HEK293 (cell line): ENCODE data around the gene PRG2.
A peak's percentile ranks its signal among the peaks of the same experiment; 100 is the strongest.

Experiments used
- CTCF ChIA-PET: fragments of 350-600 bp; formaldehyde crosslinking; extraction: SDS; loops from one replicate; lab custom pipeline; 2021; ENCODE audit warnings: antibody characterized with exemption; lab: Yijun Ruan, JAX
- POLR2A ChIA-PET: fragments of 300-600 bp; formaldehyde crosslinking; extraction: SDS; loops from one replicate; lab custom pipeline; 2020; ENCODE audit warnings: antibody characterized with exemption, inconsistent platforms; lab: Yijun Ruan, JAX
- H3K27ac ChIP-seq: fragments of 200-500 bp; sonication (Bioruptor generic); 2 replicates; pipeline ENCODE4 v1.5.1; 2014; ENCODE audit warnings: low read depth, low read length, control low read depth, inconsistent platforms; ENCODE audit errors: extremely low read depth
- H3K36me3 ChIP-seq, 2 experiments: fragments of 200-500 bp in 1 of 2; sonication (Bioruptor generic) in 1 of 2; 1 replicate in 1 of 2; 2 replicates in 1 of 2; pipeline ENCODE4 v1.5.1; 2014 to 2017; ENCODE audit warnings: inconsistent platforms in 2 of 2, low read length in 2 of 2; ENCODE audit not compliant: control insufficient read depth in 2 of 2, insufficient read depth in 1 of 2
- H3K4me1 ChIP-seq: fragments of 200-500 bp; sonication (Bioruptor generic); 2 replicates; pipeline ENCODE4 v1.5.1; 2014; ENCODE audit warnings: mild to moderate bottlenecking, low read length, inconsistent platforms; ENCODE audit not compliant: control insufficient read depth, insufficient read depth
- H3K4me3 ChIP-seq: 2 replicates; pipeline ENCODE4 v1.5.1; 2011; ENCODE audit warnings: low read depth, mild to moderate bottlenecking, control low read depth, low read length, moderate library complexity
- H3K9me3 ChIP-seq: fragments of 200-500 bp; sonication (Bioruptor generic); 2 replicates; pipeline ENCODE4 v1.5.1; 2014; ENCODE audit warnings: low read depth, low read length, inconsistent platforms; ENCODE audit not compliant: control insufficient read depth, insufficient read depth
- EGR2 ChIP-seq: fragments of 450-650 bp; formaldehyde crosslinking; IDR thresholded peaks from 2 replicates; pipeline ENCODE4 v1.5.1; 2016; ENCODE audit warnings: low read depth, missing biosample characterization, missing genetic modification characterization
- KLF8 ChIP-seq: fragments of 450-650 bp; formaldehyde crosslinking; IDR thresholded peaks from 2 replicates; pipeline ENCODE4 v1.5.1; 2016; ENCODE audit warnings: missing biosample characterization, missing genetic modification characterization
- MEIS1 ChIP-seq: sonication (generic); formaldehyde crosslinking; IDR thresholded peaks from 2 replicates; pipeline ENCODE4 v1.8.1; 2022; ENCODE audit warnings: missing genetic modification reagents, mild to moderate bottlenecking, borderline replicate concordance
- MYNN ChIP-seq: fragments of 450-650 bp; formaldehyde crosslinking; IDR thresholded peaks from 2 replicates; pipeline ENCODE4 v1.5.1; 2016; ENCODE audit warnings: missing biosample characterization, missing genetic modification characterization, borderline replicate concordance
- OSR2 ChIP-seq: fragments of 450-650 bp; formaldehyde crosslinking; IDR thresholded peaks from 2 replicates; pipeline ENCODE4 v1.5.1; 2016; ENCODE audit warnings: missing biosample characterization, missing genetic modification characterization
- RBAK ChIP-seq: fragments of 450-650 bp; formaldehyde crosslinking; IDR thresholded peaks from 2 replicates; pipeline ENCODE4 v1.5.1; 2016; ENCODE audit warnings: missing biosample characterization, missing genetic modification characterization
- SP3 ChIP-seq: fragments of 450-650 bp; formaldehyde crosslinking; IDR thresholded peaks from 2 replicates; pipeline ENCODE4 v1.5.1; 2016; ENCODE audit warnings: missing biosample characterization, missing genetic modification characterization
- TRIM28 ChIP-seq: IDR thresholded peaks from 2 replicates; pipeline ENCODE4 v1.6.1; 2011; ENCODE audit warnings: low read length, control low read depth, borderline replicate concordance
- ZFHX2 ChIP-seq: fragments of 450-650 bp; formaldehyde crosslinking; conservative IDR thresholded peaks from 2 replicates; pipeline ENCODE4 v1.5.1; 2016; ENCODE audit warnings: missing biosample characterization, missing genetic modification characterization
- ZFP3 ChIP-seq: fragments of 450-650 bp; formaldehyde crosslinking; IDR thresholded peaks from 2 replicates; pipeline ENCODE4 v1.5.1; 2016; ENCODE audit warnings: low read depth, missing biosample characterization, missing genetic modification characterization
- ZFP37 ChIP-seq: fragments of 450-650 bp; formaldehyde crosslinking; IDR thresholded peaks from 2 replicates; pipeline ENCODE4 v1.5.1; 2016; ENCODE audit warnings: missing biosample characterization, missing genetic modification characterization
- ZFP41 ChIP-seq: fragments of 450-650 bp; formaldehyde crosslinking; IDR thresholded peaks from 2 replicates; pipeline ENCODE4 v1.5.1; 2016; ENCODE audit warnings: missing biosample characterization, missing genetic modification characterization, borderline replicate concordance
- ZFP69B ChIP-seq: fragments of 450-650 bp; formaldehyde crosslinking; IDR thresholded peaks from 2 replicates; pipeline ENCODE4 v1.5.1; 2016; ENCODE audit warnings: missing biosample characterization, missing genetic modification characterization
- ZNF138 ChIP-seq: fragments of 450-650 bp; formaldehyde crosslinking; IDR thresholded peaks from 2 replicates; pipeline ENCODE4 v1.5.1; 2016; ENCODE audit warnings: missing biosample characterization, missing genetic modification characterization, borderline replicate concordance
- ZNF155 ChIP-seq: fragments of 450-650 bp; formaldehyde crosslinking; IDR thresholded peaks from 2 replicates; pipeline ENCODE4 v1.5.1; 2016; ENCODE audit warnings: missing biosample characterization, missing genetic modification characterization
- ZNF19 ChIP-seq: fragments of 450-650 bp; formaldehyde crosslinking; IDR thresholded peaks from 2 replicates; pipeline ENCODE4; 2016; ENCODE audit warnings: missing biosample characterization, missing genetic modification characterization, low read depth
- ZNF214 ChIP-seq: fragments of 450-650 bp; formaldehyde crosslinking; IDR thresholded peaks from 2 replicates; pipeline ENCODE4 v1.5.1; 2017; ENCODE audit warnings: missing biosample characterization, mild to moderate bottlenecking, missing genetic modification characterization, borderline replicate concordance
- ZNF24 ChIP-seq: fragments of 450-650 bp; formaldehyde crosslinking; IDR thresholded peaks from 2 replicates; pipeline ENCODE4 v1.5.1; 2016; ENCODE audit warnings: missing biosample characterization, missing genetic modification characterization
- ZNF37A ChIP-seq: fragments of 450-650 bp; IDR thresholded peaks from 2 replicates; pipeline ENCODE4 v1.5.1; 2018; ENCODE audit warnings: missing biosample characterization, missing genetic modification characterization
- ZNF544 ChIP-seq: fragments of 450-650 bp; formaldehyde crosslinking; IDR thresholded peaks from 2 replicates; pipeline ENCODE4 v1.5.0; 2017; ENCODE audit warnings: missing biosample characterization, missing genetic modification characterization
- ZNF623 ChIP-seq: fragments of 450-650 bp; formaldehyde crosslinking; IDR thresholded peaks from 2 replicates; pipeline ENCODE4 v1.5.1; 2016; ENCODE audit warnings: missing biosample characterization, missing genetic modification characterization
- ZNF624 ChIP-seq: fragments of 450-650 bp; formaldehyde crosslinking; IDR thresholded peaks from 2 replicates; pipeline ENCODE4 v1.5.1; 2017; ENCODE audit warnings: missing biosample characterization, missing genetic modification characterization
- ZNF654 ChIP-seq: fragments of 450-650 bp; formaldehyde crosslinking; IDR thresholded peaks from 2 replicates; pipeline ENCODE4 v1.5.1; 2016; ENCODE audit warnings: low read depth, missing biosample characterization, missing genetic modification characterization
- ZNF747 ChIP-seq: fragments of 450-650 bp; formaldehyde crosslinking; IDR thresholded peaks from 2 replicates; pipeline ENCODE4 v1.5.1; 2016; ENCODE audit warnings: missing biosample characterization, missing genetic modification characterization
- ZXDB ChIP-seq: fragments of 450-650 bp; formaldehyde crosslinking; IDR thresholded peaks from 2 replicates; pipeline ENCODE4 v1.5.1; 2016; ENCODE audit warnings: missing biosample characterization, missing genetic modification characterization
- TF ChIP-seq, protein P1 (sequence below): IDR thresholded peaks from 2 replicates; pipeline ENCODE4 v1.6.1; 2011; ENCODE audit warnings: mild to moderate bottlenecking, low read depth, low read length, borderline replicate concordance
- TF ChIP-seq, protein P2 (sequence below): fragments of 450-650 bp; formaldehyde crosslinking; IDR thresholded peaks from 2 replicates; pipeline ENCODE4 v1.5.1; 2016; ENCODE audit warnings: missing biosample characterization, missing genetic modification characterization
- TF ChIP-seq, protein P3 (sequence below): sonication (generic); formaldehyde crosslinking; IDR thresholded peaks from 2 replicates; pipeline ENCODE4 v1.8.1; 2022; ENCODE audit warnings: mild to moderate bottlenecking, moderate library complexity, missing genetic modification reagents
- TF ChIP-seq, protein P4 (sequence below): fragments of 450-650 bp; formaldehyde crosslinking; IDR thresholded peaks from 2 replicates; pipeline ENCODE4 v1.5.1; 2017; ENCODE audit warnings: missing biosample characterization, missing genetic modification characterization

Gene PRG2

DNA sequence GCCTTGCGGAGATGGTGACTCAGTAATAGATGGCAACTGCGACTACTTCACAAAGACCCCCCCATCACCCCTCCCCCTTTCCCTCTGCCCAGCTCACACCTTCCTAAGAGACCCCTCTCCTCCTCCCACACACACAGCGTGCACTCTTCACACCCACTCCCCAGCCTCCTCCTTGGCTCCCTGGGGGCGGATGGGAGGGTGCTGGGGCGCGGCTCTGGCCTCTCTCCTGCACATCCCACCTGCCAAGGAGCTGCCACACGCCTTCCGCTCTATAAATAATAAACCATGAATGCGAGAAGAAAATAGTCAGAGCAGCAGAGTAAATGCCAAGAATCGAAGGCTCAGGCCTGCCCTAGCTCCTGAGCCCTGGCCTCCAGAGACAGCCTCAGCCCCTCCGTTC, 47.7 kb downstream of the PRG2 start:
- Histone ChIP-seq H3K4me1 (no peaks in the 10 kb centered on the region), H3K9me3 (no peaks in the 10 kb centered on the region), H3K4me3 (no peak overlapping the region), H3K36me3 (no peaks in the 10 kb centered on the region), H3K27ac (no peak overlapping the region)
- ChIA-PET POLR2A (no interaction called here), CTCF (interaction anchor here (0.6 to 1.8 kb wide), 5 partner anchors 11 to 301 kb away, joined by 3 to 5 read pairs (median 3); no protein-coding TSS in a partner anchor)
- TF ChIP-seq ZFHX2 (tag by site-specific recombination) (peak; percentile 89), ZXDB (tag by site-specific recombination) (no peak), RBAK (tag by site-specific recombination) (no peak), EGR2 (peak; percentile 91)

DNA sequence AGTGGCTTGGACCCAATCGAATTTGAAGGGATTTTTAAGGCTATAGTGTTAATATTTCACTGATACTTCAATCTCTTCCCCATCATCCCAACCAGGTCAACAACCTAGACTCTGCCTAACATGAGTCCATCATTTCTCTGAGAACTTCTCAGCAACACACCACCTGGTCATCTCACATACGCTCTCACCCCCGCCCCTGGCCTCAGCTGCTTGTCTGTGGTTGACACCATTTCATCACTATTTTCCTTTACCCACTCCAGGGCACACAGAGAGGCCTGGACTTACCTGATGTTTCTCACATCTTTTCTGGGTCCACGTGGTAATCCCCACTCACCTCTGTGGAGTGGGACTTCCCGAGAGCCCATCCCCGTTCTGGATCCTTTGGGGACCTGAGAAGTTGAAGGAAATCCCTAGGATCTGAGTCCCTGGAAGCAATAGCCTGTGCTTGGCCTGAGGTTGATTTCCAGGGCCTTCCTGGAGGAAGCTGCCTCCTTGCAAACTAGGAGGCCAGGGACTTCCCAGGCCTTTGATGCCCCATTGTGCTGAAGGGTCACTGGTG, 49.1 kb downstream of the PRG2 start:
- CTCF ChIA-PET = interaction anchor here (0.6 to 1.7 kb wide), 6 partner anchors 10 to 354 kb away, joined by 3 to 7 read pairs (median 4); no protein-coding TSS in a partner anchor
- Histone ChIP-seq H3K36me3 (no peaks in the 10 kb centered on the region), H3K9me3 (no peaks in the 10 kb centered on the region), H3K4me3 (no peak overlapping the region), H3K27ac (no peak overlapping the region), H3K4me1 (no peaks in the 10 kb centered on the region)
- POLR2A ChIA-PET = no interaction called here
- TF ChIP-seq TRIM28 (no peak), ZNF19 (tag by site-specific recombination) (no peak), MYNN (tag by site-specific recombination) (no peak), ZNF138 (no peak), ZNF623 (tag by site-specific recombination) (no peak), ZFP69B (tag by site-specific recombination) (no peak), ZFP41 (tag by site-specific recombination) (no peak), ZFP3 (no peak), ZNF24 (tag by site-specific recombination) (no peak), KLF8 (tag by site-specific recombination) (no peak), ZNF155 (tag by site-specific recombination) (no peak), ZNF544 (tag by site-specific recombination) (no peak), ZNF747 (tag by site-specific recombination) (no peak), ZNF37A (tag by site-specific recombination) (no peak)
- TF ChIP-seq, protein P1, sequence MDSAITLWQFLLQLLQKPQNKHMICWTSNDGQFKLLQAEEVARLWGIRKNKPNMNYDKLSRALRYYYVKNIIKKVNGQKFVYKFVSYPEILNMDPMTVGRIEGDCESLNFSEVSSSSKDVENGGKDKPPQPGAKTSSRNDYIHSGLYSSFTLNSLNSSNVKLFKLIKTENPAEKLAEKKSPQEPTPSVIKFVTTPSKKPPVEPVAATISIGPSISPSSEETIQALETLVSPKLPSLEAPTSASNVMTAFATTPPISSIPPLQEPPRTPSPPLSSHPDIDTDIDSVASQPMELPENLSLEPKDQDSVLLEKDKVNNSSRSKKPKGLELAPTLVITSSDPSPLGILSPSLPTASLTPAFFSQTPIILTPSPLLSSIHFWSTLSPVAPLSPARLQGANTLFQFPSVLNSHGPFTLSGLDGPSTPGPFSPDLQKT = no peak
- TF ChIP-seq, protein P2, sequence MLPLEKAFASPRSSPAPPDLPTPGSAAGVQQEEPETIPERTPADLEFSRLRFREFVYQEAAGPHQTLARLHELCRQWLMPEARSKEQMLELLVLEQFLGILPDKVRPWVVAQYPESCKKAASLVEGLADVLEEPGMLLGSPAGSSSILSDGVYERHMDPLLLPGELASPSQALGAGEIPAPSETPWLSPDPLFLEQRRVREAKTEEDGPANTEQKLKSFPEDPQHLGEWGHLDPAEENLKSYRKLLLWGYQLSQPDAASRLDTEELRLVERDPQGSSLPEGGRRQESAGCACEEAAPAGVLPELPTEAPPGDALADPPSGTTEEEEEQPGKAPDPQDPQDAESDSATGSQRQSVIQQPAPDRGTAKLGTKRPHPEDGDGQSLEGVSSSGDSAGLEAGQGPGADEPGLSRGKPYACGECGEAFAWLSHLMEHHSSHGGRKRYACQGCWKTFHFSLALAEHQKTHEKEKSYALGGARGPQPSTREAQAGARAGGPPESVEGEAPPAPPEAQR (tag by site-specific recombination) = no peak
- TF ChIP-seq, all 188 proteins: peak for 0

DNA sequence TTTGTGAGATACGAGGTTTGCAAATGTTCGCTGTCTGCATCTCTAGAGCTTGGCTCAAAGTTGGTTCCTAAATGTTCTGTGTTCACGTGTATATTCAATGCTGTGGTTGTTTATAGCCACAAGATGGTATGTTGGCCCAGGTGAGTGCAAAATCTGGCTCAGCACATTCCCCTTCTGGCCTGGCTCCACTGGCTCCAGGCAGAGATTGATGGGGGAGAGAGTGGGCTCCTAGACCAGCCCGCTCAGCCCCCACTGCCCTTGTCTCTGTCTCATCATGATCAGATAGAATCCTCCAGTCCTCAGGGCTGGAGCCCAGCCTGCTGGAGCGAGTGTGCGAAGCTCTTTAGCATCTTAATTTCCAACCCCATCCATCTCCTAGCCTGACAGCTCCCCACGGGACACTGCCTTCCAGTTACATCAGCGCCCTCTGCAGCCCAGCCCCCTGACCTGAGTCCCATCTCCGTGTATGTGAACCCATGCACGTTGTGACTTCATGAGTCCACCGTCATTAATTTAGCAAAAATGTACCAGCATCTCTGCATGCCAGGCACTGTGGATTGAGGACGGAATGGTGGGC, 50.3 kb downstream of the PRG2 start:
- POLR2A ChIA-PET = interaction anchor here (1.0 to 2.3 kb wide), 2 partner anchors 15 to 17 kb away, joined by 3 to 12 read pairs; partner anchors contain the start of gene TNKS1BP1
- CTCF ChIA-PET = interaction anchor here (0.5 to 1.6 kb wide), 10 partner anchors 8 to 281 kb away, joined by 3 to 8 read pairs (median 3); no protein-coding TSS in a partner anchor
- TF ChIP-seq, protein P3, sequence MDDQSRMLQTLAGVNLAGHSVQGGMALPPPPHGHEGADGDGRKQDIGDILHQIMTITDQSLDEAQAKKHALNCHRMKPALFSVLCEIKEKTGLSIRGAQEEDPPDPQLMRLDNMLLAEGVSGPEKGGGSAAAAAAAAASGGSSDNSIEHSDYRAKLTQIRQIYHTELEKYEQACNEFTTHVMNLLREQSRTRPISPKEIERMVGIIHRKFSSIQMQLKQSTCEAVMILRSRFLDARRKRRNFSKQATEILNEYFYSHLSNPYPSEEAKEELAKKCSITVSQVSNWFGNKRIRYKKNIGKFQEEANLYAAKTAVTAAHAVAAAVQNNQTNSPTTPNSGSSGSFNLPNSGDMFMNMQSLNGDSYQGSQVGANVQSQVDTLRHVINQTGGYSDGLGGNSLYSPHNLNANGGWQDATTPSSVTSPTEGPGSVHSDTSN (CRISPR knock-in tag) = no peak
- TF ChIP-seq ZNF654 (tag by site-specific recombination) (peak; percentile 46), MEIS1 (CRISPR knock-in tag) (peak; percentile 77), ZNF624 (no peak), SP3 (tag by site-specific recombination) (no peak), ZFP37 (tag by site-specific recombination) (no peak), KLF8 (tag by site-specific recombination) (no peak), OSR2 (no peak), ZNF214 (tag by site-specific recombination) (no peak)
- TF ChIP-seq, protein P4, sequence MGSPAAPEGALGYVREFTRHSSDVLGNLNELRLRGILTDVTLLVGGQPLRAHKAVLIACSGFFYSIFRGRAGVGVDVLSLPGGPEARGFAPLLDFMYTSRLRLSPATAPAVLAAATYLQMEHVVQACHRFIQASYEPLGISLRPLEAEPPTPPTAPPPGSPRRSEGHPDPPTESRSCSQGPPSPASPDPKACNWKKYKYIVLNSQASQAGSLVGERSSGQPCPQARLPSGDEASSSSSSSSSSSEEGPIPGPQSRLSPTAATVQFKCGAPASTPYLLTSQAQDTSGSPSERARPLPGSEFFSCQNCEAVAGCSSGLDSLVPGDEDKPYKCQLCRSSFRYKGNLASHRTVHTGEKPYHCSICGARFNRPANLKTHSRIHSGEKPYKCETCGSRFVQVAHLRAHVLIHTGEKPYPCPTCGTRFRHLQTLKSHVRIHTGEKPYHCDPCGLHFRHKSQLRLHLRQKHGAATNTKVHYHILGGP (tag by site-specific recombination) = no peak

More for the DNA sequence above, 50.3 kb downstream of the PRG2 start:
- Histone ChIP-seq H3K36me3 (no peaks in the 10 kb centered on the region), H3K4me3 (no peak overlapping the region), H3K4me1 (no peaks in the 10 kb centered on the region), H3K9me3 (no peaks in the 10 kb centered on the region), H3K27ac (no peak overlapping the region)
